Mucosa of rectum (tissue), 2 donors: Measurements from ENCODE around the gene CKAP5.

Experiments
- H3K27ac ChIP-seq, 2 donors: one replicate each; pipeline ENCODE4 v1.7.0; 2013; ENCODE audit warnings: inconsistent platforms in 2 of 2, low read depth in 2 of 2, low read length in 2 of 2
- H3K27me3 ChIP-seq, 2 donors: one replicate each; pipeline ENCODE4 v1.7.0; 2013; ENCODE audit warnings: low read length in 2 of 2; ENCODE audit not compliant: control insufficient read depth in 2 of 2, insufficient read depth in 2 of 2
- H3K36me3 ChIP-seq, 2 donors: one replicate each; pipeline ENCODE4 v1.7.0; 2013; ENCODE audit warnings: low read length in 2 of 2; ENCODE audit not compliant: control insufficient read depth in 2 of 2, insufficient read depth in 2 of 2
- H3K4me1 ChIP-seq, 2 donors: one replicate each; pipeline ENCODE4 v1.7.0; 2013; ENCODE audit warnings: low read length in 2 of 2, mild to moderate bottlenecking in 1 of 2; ENCODE audit not compliant: control insufficient read depth in 2 of 2, insufficient read depth in 2 of 2
- H3K4me3 ChIP-seq, 2 donors: one replicate each; pipeline ENCODE4 v1.7.0; 2013; ENCODE audit warnings: low read length in 2 of 2
- H3K9ac ChIP-seq, 2 donors: one replicate each; pipeline ENCODE4 v1.7.0; 2013; ENCODE audit warnings: low read length in 2 of 2, low read depth in 1 of 2, mild to moderate bottlenecking in 1 of 2
- H3K9me3 ChIP-seq, 2 donors: one replicate each; pipeline ENCODE4 v1.7.0; 2013; ENCODE audit warnings: low read length in 2 of 2; ENCODE audit not compliant: control insufficient read depth in 2 of 2
- donor health status: healthy.
- donor health status: Normal muscosa, but diverticular disease.

CKAP5 gene

DNA sequence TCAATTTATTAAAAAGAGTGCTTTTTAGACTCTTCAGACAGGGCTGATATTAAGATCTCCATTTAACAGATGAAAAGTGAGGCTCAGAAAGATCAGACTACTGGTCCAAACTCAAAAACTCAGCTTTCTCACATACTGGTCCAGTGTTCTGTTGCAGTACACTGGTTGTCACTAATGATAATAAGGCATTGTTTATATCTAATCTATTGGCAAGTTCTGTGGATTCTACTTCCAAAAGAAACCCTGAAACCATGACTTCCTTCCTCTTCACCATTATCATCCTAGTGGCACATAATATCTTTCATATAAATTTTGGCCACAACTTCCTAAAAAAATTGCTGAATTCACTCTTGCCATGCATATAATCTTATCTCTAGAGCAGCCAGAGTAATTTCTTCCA lies 90.1 kb downstream of the CKAP5 start:
- no peaks in the 10 kb centered on the region for H3K27me3 ChIP-seq

DNA sequence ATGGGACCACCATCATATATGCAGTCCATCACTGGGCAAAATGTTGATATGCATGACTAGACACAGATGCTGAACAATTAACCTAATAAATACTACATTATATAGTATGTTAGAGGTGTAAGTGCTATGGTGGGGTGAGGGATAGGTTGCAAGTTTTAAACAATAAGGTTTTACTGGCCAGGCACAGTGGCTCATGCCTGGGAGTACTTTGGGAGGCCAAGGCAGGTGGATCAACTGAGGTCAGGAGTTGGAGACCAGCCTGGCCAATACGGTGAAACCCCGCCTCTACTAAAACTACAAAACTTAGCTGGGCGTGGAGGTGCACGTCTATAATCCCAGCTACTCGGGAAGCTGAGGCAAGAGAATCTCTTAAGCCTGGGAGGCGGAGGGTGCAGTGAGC lies 98.9 kb downstream of the CKAP5 start:
- H3K4me3 ChIP-seq = no peak overlapping the region
- no peaks in the 10 kb centered on the region for H3K9me3 ChIP-seq
- no peak overlapping the region for H3K9ac ChIP-seq
- no peaks in the 10 kb centered on the region for H3K4me1 ChIP-seq
- no peaks in the 10 kb centered on the region for H3K27me3 ChIP-seq
- H3K27ac ChIP-seq = no peak overlapping the region
- peaks cover 73 to 76% of the 10 kb centered on the region in 2 donors for H3K36me3 ChIP-seq

More for the DNA sequence above, 90.1 kb downstream of the CKAP5 start:
- no peak overlapping the region for H3K9ac ChIP-seq
- H3K27ac ChIP-seq = no peak overlapping the region
- no peak overlapping the region for H3K4me3 ChIP-seq
- H3K4me1 ChIP-seq = no peaks in the 10 kb centered on the region
- H3K9me3 ChIP-seq = no peaks in the 10 kb centered on the region
- peaks cover 50 to 67% of the 10 kb centered on the region in 2 donors for H3K36me3 ChIP-seq

DNA sequence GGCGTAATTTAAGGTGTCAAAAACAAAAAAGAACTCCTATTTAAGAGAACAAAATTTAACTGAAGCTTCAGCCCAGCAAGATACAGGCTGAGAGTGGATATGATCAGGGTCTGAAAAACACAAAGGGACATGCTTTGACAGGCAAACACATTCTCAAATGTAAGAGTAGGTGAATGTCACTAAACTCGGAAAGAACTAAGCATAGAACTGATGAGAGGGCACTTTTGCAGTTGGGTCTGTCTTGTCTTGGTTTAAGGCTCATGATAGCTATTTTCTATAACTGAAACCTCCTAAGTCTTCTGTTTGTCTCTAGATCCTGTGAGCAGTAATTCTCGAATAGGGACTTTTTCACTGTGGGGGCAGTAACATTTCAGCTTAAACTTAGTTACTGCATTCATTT lies 100.1 kb downstream of the CKAP5 start:
- no peak overlapping the region for H3K27ac ChIP-seq
- H3K4me1 ChIP-seq = no peaks in the 10 kb centered on the region
- no peak overlapping the region for H3K4me3 ChIP-seq
- H3K27me3 ChIP-seq = no peaks in the 10 kb centered on the region
- no peak overlapping the region for H3K9ac ChIP-seq
- H3K36me3 ChIP-seq = peaks cover 68 to 75% of the 10 kb centered on the region in 2 donors
- no peaks in the 10 kb centered on the region for H3K9me3 ChIP-seq

DNA sequence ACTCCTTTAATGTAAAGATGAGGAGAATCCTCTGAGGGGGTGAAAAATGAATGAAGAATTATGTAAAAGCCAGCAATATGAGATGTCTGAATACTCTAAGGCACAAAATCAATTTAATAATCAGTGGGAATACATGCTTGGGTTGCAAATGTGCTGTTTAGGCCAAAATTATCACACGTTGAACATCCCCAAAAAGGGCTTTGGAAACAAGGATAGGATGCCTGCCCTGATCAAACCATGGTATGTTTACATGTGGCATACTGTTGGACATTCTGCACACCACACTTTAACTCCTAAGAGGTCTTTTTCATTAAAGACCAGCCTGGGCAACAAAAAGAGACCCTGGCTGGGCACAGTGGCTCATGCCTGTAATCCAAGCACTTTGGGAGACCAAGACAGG lies 100.8 kb downstream of the CKAP5 start:
- Histone ChIP-seq H3K4me3 (no peak overlapping the region), H3K9ac (no peak overlapping the region), H3K4me1 (no peaks in the 10 kb centered on the region), H3K36me3 (peaks cover 61 to 69% of the 10 kb centered on the region in 2 donors), H3K27ac (no peak overlapping the region), H3K9me3 (no peaks in the 10 kb centered on the region), H3K27me3 (no peaks in the 10 kb centered on the region)

DNA sequence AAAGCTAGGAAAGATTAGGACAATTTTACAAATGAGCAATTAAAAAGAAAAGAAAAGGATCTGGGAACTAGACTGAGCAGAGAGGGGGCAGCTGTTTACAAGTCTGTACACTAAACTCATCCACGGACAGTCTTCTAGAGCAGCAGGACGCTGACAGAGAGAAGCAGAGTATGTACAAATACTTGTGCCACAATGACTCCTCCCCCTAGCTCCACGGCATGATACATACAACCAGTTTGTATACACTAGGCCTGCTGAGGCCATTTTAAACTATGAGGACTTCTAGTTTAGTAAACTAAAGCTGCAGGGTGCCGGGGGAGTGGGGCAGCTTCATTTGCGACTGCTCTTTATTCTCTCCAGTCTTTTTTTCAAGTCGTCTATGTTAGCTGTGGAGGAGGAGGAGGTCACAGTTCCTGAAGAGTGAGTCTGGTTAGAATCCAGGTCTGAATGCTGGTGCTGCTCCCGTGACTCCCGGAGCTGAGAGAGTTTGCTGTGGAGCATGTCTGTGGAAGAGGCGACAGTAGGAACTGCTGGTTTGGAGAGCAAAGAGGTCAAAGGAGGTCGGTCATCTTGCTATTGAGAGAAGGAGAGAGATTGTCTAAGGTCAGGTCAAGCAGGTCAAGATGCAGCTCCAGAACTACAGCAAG lies 102.3 kb downstream of the CKAP5 start:
- Histone ChIP-seq H3K27ac (peak overlapping the region in 1 of 2 donors; percentile 4), H3K27me3 (no peaks in the 10 kb centered on the region), H3K4me3 (no peak overlapping the region), H3K9me3 (no peaks in the 10 kb centered on the region), H3K4me1 (no peaks in the 10 kb centered on the region), H3K36me3 (peaks cover 56 to 61% of the 10 kb centered on the region in 2 donors), H3K9ac (no peak overlapping the region)

DNA sequence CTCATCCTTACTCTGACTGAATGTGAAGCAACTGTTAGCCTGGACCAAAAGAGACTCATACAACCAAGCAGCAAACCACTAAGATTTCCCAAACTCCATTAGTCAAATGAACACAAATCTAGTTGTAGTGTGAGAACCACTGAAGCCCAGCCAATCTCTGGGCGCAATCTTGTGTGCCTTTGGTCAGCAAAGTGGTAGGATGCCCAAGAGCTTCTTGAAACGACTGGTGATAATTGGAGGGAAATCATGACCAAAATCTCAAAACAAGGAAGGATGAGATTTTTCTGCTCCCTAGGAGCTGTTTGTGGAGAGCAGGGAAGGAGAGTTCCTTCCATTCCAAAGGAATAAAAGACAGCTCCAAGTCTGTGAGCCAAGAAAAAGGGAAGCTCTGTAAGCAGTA lies 103.0 kb downstream of the CKAP5 start:
- H3K4me1 ChIP-seq = no peaks in the 10 kb centered on the region
- H3K27ac ChIP-seq = no peak overlapping the region
- no peaks in the 10 kb centered on the region for H3K9me3 ChIP-seq
- H3K36me3 ChIP-seq = peaks cover 54 to 58% of the 10 kb centered on the region in 2 donors
- no peak overlapping the region for H3K9ac ChIP-seq
- no peaks in the 10 kb centered on the region for H3K27me3 ChIP-seq
- no peak overlapping the region for H3K4me3 ChIP-seq

DNA sequence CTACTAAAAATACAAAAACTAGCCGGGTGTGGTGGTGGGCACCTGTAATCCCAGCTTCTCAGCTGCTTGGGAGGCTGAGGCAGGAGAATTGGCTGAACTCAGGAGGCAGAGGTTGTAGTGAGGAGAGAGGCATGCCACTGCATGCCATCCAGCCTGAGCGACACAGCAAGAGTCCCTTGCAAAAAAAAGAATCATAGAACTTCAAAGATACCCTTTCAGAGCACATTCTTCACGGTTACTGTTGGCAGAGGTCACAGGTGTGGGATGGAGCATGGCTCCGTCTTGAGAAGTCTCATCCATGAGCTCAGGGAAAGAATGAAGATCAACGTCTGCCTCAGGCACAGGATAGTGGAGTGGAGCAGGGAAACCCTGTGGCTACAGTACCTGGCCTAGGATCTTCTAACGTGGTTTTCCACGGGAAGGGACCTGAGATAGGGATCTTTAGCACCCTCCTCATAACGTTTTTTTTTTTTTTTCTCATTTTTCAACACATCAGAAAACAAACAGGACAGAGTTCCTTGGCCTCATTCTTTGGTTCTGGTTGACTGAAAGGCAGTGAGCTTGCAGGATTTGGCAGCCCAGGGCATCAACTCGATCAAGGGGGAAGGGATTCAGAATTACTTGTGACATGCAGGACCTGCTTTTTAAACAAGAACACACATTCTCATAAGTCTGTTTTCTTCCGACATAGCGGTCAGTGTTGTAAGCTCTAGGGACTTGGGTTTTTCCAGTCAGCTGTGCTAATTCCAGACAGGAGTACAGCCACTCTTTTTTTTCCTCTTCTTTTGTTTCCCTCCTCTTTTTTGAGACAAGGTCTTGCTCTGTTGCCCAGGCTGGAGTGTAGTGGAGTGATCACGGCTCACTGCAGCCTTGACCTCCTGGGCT lies 104.2 kb downstream of the CKAP5 start:
- Histone ChIP-seq H3K36me3 (peaks cover 44 to 47% of the 10 kb centered on the region in 2 donors), H3K4me1 (no peaks in the 10 kb centered on the region), H3K4me3 (no peak overlapping the region), H3K27me3 (no peaks in the 10 kb centered on the region), H3K27ac (no peak overlapping the region), H3K9ac (no peak overlapping the region), H3K9me3 (no peaks in the 10 kb centered on the region)

DNA sequence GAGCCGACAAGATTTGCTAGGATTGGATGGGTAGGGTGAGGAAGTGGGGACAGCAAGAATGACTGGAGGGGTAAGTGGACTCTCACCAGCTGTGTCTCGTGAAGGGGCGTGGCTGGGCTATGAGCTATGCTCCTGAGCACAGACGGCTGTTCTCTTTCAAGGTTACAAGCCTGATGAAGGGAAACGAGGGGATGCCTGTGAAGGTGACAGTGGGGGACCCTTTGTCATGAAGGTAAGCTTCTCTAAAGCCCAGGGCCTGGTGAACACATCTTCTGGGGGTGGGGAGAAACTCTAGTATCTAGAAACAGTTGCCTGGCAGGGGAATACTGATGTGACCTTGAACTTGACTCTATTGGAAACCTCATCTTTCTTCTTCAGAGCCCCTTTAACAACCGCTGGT lies 107.2 kb downstream of the CKAP5 start:
- H3K36me3 ChIP-seq = peaks cover 18% of the 10 kb centered on the region in 2 donors
- H3K4me3 ChIP-seq = no peak overlapping the region
- H3K9me3 ChIP-seq = no peaks in the 10 kb centered on the region
- H3K27ac ChIP-seq = no peak overlapping the region
- no peak overlapping the region for H3K9ac ChIP-seq
- no peaks in the 10 kb centered on the region for H3K27me3 ChIP-seq
- no peaks in the 10 kb centered on the region for H3K4me1 ChIP-seq

DNA sequence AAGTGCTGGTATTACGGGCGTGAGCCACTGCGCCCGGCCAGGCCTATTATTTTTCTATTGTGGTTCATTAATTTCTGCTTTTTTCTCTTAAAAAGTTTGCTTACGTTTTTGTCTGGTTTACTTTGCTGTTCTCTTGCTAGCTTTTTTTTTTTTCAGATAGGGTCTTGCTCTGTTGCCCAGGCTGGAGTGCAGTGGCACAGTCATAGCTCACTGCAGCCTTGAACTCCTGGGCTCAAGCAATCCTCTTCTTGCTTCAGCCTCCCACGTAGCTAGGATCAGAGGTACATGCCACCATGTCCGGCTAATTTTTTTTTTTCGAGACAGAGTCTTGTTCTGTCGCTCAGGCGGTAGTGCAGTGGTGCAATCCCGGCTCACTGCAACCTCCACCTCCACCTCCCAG lies 108.4 kb downstream of the CKAP5 start:
- Histone ChIP-seq H3K9me3 (no peaks in the 10 kb centered on the region), H3K27me3 (no peaks in the 10 kb centered on the region), H3K4me3 (no peak overlapping the region), H3K9ac (no peak overlapping the region), H3K36me3 (peaks cover 7 to 8% of the 10 kb centered on the region in 2 donors), H3K27ac (no peak overlapping the region), H3K4me1 (no peaks in the 10 kb centered on the region)

DNA sequence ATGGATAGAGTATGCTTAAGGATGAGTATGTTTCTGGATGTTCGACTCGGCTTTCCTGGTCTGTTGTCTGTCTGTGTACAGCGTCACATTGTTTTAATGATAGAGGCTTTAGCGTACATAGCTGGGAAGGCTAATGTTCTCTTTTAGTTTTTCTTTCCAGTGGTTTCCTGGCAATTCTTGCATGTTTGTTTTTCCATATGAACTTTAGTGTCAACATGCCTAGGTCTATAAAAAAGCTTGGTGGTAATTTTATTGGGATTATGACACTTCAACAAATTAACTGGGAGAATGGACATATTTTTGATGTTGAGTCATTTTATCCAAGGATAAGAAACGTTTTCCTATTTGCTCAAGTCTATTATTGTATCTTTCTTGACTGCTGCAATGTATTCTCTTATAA lies 109.5 kb downstream of the CKAP5 start:
- H3K27me3 ChIP-seq = no peaks in the 10 kb centered on the region
- no peak overlapping the region for H3K9ac ChIP-seq
- H3K4me1 ChIP-seq = no peaks in the 10 kb centered on the region
- no peak overlapping the region for H3K4me3 ChIP-seq
- H3K36me3 ChIP-seq = peaks cover under 1 to 3% of the 10 kb centered on the region in 2 donors
- H3K27ac ChIP-seq = peak overlapping the region in 1 of 2 donors; percentile 37
- no peaks in the 10 kb centered on the region for H3K9me3 ChIP-seq
